SK-MEL-5 (cell line): ENCODE data around the gene OR5T1. TPM values are rescaled to one million over a fixed set of nuclear protein-coding genes. Genes with fewer than 3 reads are reported as not detected.

Experiments
- DNase-seq: peaks from one replicate; pipeline ENCODE4 v3.0.0-alpha.2; 2016; ENCODE audit warnings: low read depth, low spot score
- in situ Hi-C: cut with HindIII; loops from 2 replicates; pipeline ENCODE4 v1.10.0; 2016; ENCODE audit warnings: low sequenced_read_pairs, high pct_unique_total_duplicates, low pct_unique_long_range_greater_than_20kb
- polyA plus RNA-seq, 2 experiments: library from polyadenylated mRNA; depleted of rRNA; stranded (reverse); fragments of >200 nt; gene quantifications; 2 replicates each; pipeline ENCODE4 v1.2.3, GENCODE V29; 2015
- total RNA-seq: library from RNA; depleted of rRNA; stranded (reverse); fragments of >200 nt; shearing (Covaris generic); gene quantifications from 2 replicates; pipeline ENCODE4 v1.2.3, GENCODE V29; 2014; rRNA removed

Gene OR5T1
- not detected in 2 replicates for total RNA-seq
- not detected in 2 replicates for polyA plus RNA-seq (2015; cell fraction: cytosol; rRNA removed)
- not detected in 2 replicates for polyA plus RNA-seq (2015; cell fraction: nucleus; rRNA removed)

DNA sequence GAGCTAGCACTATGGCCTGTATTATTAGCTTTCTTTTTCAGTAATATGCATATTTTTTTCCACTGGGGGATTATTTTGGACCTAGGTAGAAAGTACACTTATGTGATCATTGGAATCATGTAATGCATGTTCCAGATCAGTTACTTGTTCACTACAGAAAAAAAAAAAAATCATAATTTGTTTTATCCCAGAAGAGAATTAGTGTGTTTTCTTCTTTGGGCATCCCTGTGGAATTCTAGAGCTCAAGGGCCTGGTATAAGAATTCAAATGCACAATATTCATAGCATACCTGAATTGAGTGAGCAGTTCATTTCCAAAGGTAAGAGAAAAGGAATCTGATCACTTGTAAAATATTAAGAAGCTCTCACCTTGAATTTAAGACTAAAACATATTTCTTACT lies at the start of gene OR5T1:
Gene OR5T1 (plus strand): TSS at position 301 of the 400 bp plus-strand sequence. CDS start 1,485 bp downstream, outside the sequence.
- in situ Hi-C loops, result no loop called here
- DNase-seq, result no peak

DNA sequence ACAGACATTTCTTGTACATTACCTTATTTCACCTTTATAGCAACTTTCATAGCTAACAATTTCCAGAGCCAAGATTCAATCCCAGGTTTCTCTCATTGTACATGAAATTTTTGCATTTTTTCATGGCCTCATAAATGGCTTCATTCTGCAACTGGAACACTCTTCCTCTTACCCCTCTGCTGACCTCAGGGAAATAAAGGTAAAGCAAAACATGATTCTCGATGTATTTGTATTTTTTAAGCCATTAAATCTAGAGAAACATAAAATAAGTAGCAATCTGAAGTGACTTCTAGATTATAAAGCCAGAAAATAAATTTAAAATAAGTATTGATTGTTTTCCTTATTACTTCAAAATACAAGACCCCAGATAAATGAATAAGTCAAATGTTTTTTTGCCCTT lies 39.8 kb upstream of the OR5T1 start, which contains the start of gene OR5T2:
Gene OR5T2 (minus strand): TSS at position 101 of the 400 bp plus-strand sequence. CDS start 1,193 bp downstream, outside the sequence.
- in situ Hi-C loops, result no loop called here
- DNase-seq, result no peak

GRCh38 chr11:56251954-56252353 lies 22.0 kb upstream of the OR5T1 start, which contains the start of gene OR5T3:
Gene OR5T3 (plus strand): TSS chr11:56252254. CDS start chr11:56252254, 0 bp downstream.
- in situ Hi-C loops, result no loop called here
- no peak for DNase-seq

- in situ Hi-C loops, result no loop called here
- DNase-seq, result peak; percentile 4
Measured at GRCh38 chr11:56271092-56271491, 2.9 kb upstream of the OR5T1 start.

DNA sequence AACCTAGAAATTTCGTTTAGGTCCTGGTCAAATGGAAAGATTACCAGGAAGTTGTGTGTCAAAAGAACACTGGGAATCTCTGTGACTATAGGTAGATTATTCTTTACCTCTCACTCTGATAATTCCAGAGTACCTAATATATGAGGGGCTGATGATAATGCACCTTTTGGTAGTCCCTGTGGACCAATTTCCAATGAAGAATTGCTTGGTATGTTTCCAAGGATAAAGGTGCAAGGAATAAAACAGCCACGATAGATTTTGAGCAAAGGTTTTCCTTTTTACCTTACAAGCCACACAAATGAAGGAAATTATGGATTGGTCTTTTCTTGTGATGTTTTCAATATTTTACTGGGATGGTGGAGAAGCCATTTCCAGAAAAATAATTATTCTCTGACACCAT lies 18.2 kb downstream of the OR5T1 start, which contains the start of gene OR8H1:
Gene OR8H1 (minus strand): TSS at position 101 of the 400 bp plus-strand sequence. CDS start 1,192 bp downstream, outside the sequence.
- in situ Hi-C loops, result no loop called here

GRCh38 chr11:56296898-56297297 lies 22.9 kb downstream of the OR5T1 start:
- in situ Hi-C loops, result no loop called here
- DNase-seq, result no peak

More for the DNA sequence above, 18.2 kb downstream of the OR5T1 start, which contains the start of gene OR8H1:
- no peak for DNase-seq

DNA sequence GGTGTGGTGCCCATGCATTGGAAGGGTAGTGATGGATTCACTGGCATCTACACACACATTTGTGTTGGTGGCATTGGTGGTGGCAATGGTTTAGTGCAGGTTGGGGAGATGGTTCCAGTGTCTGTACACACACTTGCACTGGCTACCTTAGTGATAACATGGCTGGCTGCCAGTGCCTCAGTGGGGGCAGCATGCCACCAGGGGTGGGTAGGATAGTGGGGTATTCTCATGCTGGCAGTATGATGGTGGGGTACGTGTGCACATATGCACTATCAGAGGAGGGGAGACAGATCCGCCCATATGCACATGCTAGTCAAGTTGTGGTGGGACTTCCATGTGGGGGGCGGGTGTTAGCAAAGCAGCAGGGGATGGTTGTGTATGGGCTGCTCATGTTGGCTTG lies 33.9 kb downstream of the OR5T1 start:
- in situ Hi-C loops, result no loop called here
- no peak for DNase-seq

GRCh38 chr11:56314844-56315243 lies 40.9 kb downstream of the OR5T1 start, which contains the start of gene OR8K3:
Gene OR8K3 (plus strand): TSS chr11:56315144. CDS start chr11:56318307, 3,163 bp downstream.
- in situ Hi-C loops, result no loop called here
- DNase-seq, result no peak

Other genes starting within 250 kb of the OR5T1 start
- not detected in 2 replicates for gene OR5AS1, start 246.5 kb upstream of the OR5T1 start, total RNA-seq
- not detected in 2 replicates for gene OR8I2, start 180.8 kb upstream of the OR5T1 start, total RNA-seq
- not detected in 2 replicates for gene OR8H2, start 170.5 kb upstream of the OR5T1 start, total RNA-seq
- not detected in 2 replicates for gene OR8H3, start 151.8 kb upstream of the OR5T1 start, total RNA-seq
- not detected in 2 replicates for gene OR8J3, start 134.0 kb upstream of the OR5T1 start, total RNA-seq
- gene OR8K5, start 113.8 kb upstream of the OR5T1 start, total RNA-seq, result not detected in 2 replicates
- 0.82 and 1.0 TPM in 2 replicates for gene OR5J2, start 97.5 kb upstream of the OR5T1 start, total RNA-seq
- gene OR5T2, start 39.9 kb upstream of the OR5T1 start, total RNA-seq, result not detected in 2 replicates
- gene OR5T3, start 21.9 kb upstream of the OR5T1 start, total RNA-seq, result not detected in 2 replicates
- not detected in 2 replicates for gene OR8H1, start 18.1 kb downstream of the OR5T1 start, total RNA-seq
- gene OR8K3, start 41.0 kb downstream of the OR5T1 start, total RNA-seq, result not detected in 2 replicates
- not detected in 2 replicates for gene OR8K1, start 71.9 kb downstream of the OR5T1 start, total RNA-seq
- gene OR8J1, start 80.1 kb downstream of the OR5T1 start, total RNA-seq, result not detected in 2 replicates
- not detected in 2 replicates for gene OR8U1, start 101.5 kb downstream of the OR5T1 start, total RNA-seq
- gene OR5AL1, start 138.5 kb downstream of the OR5T1 start, total RNA-seq, result not detected in 2 replicates
- gene OR5M3, start 199.2 kb downstream of the OR5T1 start, total RNA-seq, result not detected in 2 replicates
- not detected in 2 replicates for gene OR5M8, start 217.2 kb downstream of the OR5T1 start, total RNA-seq